ENCODE data around the gene AFF3.

DNA sequence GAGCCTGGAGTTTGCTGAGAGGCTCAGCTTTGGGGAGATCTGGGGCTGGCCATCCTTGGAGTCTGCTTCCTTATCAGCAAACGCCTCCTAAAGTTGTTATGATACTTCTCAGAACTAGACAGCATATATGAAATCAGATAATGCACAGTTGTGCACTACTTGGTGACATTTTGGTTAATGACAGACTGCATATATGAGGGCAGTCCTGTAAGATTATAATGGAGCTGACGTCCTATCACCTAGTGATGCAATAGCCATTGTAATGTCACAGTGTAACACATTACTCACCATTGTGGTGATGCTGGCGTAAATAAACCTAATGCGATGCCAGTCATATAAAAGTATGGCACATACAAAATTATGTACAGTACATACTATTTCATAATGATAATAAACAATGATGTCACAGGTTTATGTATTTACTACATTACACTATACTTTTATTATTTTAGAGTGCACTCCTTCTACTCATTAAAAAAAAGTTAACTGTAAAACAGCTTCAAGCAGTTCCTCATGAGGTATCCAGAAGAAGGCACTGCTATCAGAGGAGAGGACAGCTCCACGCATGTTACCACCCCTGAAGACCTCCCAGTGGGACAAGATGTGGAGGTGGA, 354.5 kb downstream of the AFF3 start:
- TF ChIP-seq, protein P1, sequence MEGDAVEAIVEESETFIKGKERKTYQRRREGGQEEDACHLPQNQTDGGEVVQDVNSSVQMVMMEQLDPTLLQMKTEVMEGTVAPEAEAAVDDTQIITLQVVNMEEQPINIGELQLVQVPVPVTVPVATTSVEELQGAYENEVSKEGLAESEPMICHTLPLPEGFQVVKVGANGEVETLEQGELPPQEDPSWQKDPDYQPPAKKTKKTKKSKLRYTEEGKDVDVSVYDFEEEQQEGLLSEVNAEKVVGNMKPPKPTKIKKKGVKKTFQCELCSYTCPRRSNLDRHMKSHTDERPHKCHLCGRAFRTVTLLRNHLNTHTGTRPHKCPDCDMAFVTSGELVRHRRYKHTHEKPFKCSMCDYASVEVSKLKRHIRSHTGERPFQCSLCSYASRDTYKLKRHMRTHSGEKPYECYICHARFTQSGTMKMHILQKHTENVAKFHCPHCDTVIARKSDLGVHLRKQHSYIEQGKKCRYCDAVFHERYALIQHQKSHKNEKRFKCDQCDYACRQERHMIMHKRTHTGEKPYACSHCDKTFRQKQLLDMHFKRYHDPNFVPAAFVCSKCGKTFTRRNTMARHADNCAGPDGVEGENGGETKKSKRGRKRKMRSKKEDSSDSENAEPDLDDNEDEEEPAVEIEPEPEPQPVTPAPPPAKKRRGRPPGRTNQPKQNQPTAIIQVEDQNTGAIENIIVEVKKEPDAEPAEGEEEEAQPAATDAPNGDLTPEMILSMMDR (IDR thresholded peaks at IDR 0.05 in 8 of 11, conservative IDR thresholded peaks at IDR 0.05 in 3 of 11), result no peak
- TF ChIP-seq POLR2AphosphoS5 (IDR thresholded peaks at IDR 0.05), result no peak

Data from spleen (tissue), 7 donors.